G401 (cell line): ENCODE measurements around the gene PDS5B. TPM values are rescaled to one million over a fixed set of nuclear protein-coding genes. Genes with fewer than 3 reads are reported as not detected.

Experiments used
- DNase-seq: peaks from one replicate; pipeline ENCODE4 v3.0.0-alpha.2; 2015; ENCODE audit warnings: low spot score
- in situ Hi-C: cut with HindIII; loops from 2 replicates; pipeline ENCODE4 v1.10.0; 2016; ENCODE audit warnings: low sequenced_read_pairs, mixed read lengths
- total RNA-seq: library from RNA; depleted of rRNA; stranded (reverse); fragments of >200 nt; shearing (Covaris generic); gene quantifications from 2 replicates; pipeline ENCODE4 v1.2.3, GENCODE V29; 2014

Gene PDS5B
- total RNA-seq, 1 experiment from 2014 or later, result 15.1 TPM

DNA sequence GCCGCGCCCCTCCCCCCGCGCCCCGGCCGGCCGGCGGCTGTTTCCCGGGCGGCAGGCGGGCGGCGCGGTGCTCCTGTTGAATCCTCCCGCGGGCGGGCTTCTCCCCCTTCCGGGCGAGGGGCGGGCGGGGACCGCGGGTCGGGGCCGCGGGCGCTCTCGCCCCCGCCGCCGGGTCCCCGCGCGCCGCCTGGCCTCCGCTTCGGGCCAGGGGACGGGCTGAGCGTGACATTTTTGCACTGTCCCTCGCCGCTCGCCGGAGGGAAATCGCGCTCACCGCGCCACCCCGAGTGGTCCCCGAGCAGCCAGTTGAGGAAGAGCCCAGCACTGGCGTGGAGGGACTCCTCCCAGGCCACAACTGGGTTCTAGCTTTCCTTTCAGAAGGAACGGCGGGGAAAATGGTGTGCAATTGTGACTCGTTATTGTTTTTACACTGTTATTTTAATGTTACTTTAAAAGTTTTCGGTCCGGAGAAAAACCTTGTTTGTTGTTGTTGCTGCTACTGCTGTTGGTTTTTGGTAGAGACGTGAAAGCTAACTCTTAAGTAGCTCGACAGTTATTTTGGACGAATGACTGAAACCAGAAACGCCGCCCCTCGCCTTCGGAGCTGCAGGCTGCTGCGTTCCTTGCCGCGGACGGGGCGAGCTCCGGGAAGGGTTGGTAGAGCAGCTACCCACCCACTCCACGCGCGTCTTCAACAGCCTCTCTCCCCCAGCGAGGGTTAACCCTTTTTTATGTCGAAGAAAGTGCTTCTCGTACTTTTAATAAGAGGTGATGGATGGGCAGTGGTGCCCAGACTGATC lies 959 bp downstream of the PDS5B start:
- in situ Hi-C loops, result no loop called here
- DNase-seq, result peak; percentile 48

DNA sequence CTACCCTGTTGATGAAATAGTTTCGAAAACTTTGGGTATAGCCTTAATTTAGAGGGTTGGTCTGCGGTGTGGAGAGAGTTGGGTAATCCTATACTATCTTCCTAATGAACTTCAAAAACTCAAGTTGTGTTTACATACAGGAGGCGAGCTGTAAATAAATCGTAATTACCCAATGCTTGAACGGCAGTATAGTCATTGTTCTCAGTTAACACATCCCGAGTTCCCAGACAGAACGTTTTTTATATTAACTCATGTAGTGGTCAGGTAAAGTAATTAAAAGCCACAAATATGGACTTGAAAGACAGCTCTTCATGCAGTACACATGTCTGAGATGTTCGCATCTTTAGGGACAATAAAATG lies 1.5 kb downstream of the PDS5B start:
- in situ Hi-C loops, result no loop called here
- peak; percentile 27 for DNase-seq

DNA sequence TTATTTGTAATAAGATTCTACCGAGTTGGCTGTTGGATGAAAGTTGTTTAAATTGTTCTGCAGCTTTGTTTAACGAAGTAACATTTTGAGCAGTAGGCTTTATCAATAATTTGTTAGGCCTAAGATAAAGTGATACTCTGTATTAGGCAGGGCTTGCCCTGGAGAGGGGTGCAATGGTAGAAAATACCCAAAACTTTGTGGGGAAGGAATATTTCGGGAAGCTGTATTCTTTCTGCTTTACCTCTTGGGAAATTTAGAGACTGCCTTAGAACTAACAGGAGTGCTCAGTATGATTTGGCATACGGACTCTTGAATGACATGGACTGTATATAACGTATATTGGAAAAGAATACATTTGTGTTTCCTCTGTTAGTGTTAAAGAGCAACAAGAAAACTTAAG lies 2.5 kb downstream of the PDS5B start:
- in situ Hi-C loops, result no loop called here
- DNase-seq, result no peak

DNA sequence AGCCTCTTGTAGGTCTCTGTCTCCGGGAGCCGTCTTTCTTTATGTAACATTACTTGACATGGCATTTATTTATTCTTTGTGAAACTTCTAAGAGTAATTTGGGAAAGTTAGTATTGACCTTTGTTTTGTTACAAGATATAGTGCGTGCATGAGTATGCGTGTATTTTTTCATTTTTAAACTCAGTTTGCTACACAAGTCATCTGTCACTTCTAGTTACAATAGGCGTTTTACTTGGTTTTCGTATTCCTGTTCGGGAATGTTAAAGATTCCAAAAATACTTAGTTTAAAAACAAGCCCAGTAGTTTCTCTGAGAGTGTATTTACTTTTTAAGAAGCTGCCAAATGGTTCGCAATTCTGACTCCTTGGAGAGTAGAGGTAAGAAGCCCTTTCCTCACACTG lies 3.2 kb downstream of the PDS5B start:
- in situ Hi-C loops, result no loop called here
- DNase-seq, result no peak

DNA sequence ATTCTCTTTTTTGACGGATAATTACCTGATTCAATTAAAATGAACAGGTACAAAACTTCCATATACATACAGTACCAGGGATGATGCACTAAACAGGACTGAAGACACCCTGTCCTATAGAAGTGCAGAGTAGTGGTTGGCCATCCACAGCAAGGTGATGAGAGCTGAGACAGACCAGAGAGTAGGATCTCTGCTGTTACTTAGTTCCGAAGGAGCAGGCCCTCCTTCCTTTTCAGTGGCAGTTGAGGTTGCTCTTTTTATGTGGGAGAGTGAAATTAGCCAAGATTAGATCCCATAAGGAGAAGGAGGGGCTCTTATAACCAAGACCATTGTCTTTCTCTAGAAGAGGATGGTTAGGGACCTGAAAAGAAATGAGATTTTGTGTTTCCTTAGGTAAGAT lies 4.0 kb downstream of the PDS5B start:
- DNase-seq, result no peak
- in situ Hi-C loops, result no loop called here

DNA sequence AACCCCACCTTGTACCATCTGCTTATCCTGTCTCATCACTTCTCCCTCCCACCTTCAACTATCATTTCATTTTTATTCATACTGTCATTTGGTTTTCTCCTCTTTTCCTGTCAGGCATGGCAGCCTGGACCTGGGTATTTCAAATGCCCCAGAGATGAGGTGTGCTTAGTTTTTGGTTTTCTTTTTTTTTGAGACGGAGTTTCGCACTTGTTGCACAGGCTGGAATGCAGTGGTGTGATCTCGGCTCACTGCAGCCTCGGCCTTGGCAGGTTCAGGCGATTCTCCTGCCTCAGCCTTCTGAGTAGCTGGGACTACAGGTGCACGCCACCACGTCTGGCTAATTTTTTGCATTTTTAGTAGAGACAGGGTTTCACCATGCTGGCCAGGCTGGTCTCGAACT lies 5.8 kb downstream of the PDS5B start:
- DNase-seq, result no peak
- in situ Hi-C loops, result no loop called here

DNA sequence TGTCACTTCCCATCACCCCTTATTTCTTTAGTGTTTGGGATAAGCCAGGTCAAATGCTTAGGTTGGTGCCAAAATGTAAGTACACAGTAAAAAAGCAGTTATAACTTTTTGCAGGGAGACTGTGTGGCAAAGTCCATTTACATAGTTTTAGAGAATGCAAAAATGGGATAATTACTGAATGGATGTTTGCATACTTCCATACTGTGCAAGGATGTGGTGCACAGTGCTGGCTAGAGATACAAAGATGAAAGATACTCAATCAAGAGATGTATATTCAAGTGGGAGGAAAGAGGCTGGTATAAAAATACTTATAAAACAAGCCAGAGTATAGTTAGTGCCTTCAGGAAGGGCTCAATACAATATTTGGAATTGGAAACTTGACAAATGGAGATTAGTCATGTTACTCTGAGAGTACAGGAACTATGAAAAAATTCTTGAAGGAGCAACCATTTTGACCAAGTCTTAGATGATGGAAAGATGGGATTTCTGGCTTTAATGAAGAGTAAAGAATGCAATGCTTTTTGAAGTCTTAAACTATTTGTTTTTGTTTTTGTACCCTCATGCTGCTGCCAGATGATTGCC lies 8.0 kb downstream of the PDS5B start:
- DNase-seq, result no peak
- in situ Hi-C loops, result no loop called here

DNA sequence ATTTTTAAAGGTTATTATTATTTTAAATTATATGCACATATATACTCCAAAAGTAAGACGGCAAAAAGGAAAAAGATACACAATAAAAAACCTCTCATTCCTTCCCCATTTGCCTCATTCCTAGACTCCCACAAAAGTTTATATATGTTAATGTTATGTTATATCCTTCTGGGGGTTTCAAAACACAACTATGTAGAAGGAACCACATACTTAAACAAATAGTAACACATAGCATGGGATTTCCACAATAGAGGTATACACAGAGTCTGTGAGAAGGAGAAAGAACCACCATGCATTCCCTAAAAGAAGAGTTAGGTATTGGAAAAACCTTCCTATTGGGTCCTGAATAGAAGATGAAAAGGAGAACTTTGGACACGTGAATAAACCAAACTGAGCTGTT lies 9.1 kb downstream of the PDS5B start:
- in situ Hi-C loops, result no loop called here
- no peak for DNase-seq

DNA sequence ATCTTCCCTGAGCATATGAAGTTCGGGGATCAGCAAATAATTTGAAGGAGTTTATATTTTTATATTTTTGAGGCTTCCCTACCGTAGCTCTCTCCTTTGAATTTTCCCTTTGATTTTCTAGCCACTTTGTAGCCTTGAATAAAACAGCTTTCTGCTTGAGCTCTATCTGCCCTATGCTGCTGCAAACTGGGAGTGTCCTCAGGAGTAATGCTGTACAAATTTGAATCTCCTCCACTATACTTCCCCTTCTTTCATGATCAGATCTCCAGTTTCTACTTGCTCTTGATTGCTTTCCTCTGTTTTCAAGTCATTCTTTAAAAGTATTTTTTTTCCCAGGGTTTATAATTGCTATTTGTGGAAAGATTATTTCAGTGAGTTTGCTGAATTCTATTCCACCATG lies 14.6 kb downstream of the PDS5B start:
- in situ Hi-C loops, result no loop called here
- no peak for DNase-seq

DNA sequence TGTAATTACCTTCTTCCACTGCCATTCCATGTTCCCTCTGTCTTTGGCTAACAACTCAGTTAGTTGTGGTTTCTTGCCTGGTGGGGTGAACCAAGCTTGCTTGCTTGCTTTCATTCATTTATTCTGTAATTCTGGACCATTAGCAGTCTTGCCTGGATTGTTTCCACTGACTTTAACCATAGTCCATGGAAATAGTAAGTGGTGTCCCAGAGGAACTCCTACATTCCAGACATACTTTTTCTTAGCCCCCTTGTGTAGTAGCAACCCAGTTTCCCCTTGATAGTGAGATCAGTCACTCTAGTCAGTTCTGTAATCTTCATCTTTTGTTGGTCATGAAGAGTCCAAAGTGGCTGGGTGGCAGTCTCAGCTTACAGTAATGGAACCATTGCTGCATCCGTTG lies 23.2 kb downstream of the PDS5B start:
- DNase-seq, result no peak
- in situ Hi-C loops, result no loop called here

DNA sequence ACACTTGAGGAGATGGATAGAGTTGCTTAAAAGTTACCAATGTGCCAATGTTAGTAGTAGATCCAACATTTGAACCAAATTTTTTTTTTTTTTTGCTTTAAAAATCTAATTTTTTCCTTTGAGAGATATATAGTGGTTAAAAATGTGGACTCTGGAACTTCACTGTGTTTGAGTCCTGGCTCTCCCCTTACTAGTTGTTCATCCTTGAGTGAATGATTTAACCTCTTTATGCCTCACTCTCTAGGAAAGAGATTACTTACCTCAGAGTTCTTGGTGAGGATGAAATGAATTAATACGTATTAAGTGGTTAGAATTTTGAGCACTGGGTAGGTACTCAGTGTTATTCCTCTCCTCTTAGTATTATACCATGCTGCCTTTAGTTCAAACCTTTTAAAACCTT lies 24.3 kb downstream of the PDS5B start:
- no peak for DNase-seq
- in situ Hi-C loops, result no loop called here

DNA sequence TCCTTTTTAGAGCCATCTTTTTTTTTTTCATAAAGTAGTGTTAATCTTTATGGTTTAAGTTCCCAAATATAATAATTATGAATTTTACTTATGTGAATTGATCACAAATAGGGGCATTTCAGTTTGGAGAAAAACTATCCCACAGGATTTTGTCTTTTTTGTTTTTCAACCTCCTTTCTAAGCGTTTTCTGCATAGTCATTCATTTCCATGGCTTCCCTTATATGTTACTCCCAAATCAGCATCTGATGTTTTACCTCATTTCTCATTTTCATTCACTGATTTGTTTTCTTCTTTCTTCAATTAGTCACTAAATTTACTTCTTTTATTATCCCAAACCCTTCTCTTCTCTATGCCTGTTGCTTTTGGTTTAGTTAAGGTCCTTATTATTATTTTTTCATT lies 24.7 kb downstream of the PDS5B start:
- no peak for DNase-seq
- in situ Hi-C loops, result no loop called here

DNA sequence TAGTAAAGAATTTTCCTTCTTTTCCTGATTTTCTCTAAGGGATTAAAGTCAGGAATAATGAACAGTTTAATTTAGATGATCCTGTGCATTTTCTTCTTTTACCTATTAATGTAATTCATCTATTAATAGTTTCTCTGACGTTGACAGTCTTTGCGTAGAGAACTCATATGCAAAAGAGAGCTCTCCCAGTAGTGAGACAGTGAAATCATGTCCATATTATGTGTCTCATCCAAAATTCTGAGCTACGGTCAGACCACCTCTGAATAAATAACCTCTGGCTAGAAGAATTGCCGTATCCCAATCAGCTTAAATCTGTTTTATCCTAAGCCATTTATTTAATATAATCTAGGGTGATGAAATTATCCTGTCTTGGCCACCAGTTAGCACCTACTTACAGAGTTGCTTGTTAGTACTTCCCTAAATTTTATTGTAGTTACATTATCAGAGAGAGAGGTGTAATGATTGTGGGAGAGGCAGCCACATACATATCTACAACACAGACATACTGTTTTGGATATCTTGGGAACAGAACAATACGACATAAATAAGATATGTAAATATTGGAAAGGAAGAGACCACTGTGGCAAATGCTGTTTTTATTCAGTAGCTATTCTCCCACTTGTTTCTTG lies 30.7 kb downstream of the PDS5B start:
- DNase-seq, result no peak
- in situ Hi-C loops, result no loop called here

DNA sequence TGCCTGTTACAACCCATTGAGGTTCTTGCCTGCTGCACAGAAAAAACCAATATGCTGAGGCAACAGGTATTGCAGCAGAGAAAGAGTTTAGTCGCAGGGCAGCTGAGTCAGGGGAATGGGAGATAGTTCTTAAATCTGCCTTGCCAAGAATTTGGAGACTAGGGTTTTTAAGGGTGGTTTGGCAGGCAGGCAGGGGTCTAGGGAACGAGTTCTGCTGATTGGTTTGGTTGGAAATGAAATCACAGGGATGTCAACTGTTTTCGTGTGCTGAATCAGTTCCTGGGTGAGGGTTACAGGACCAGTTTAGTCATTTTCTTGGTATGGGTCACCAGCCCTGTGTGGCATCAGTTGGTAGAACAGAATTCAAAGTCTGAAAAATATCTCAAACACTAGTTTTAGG lies 36.6 kb downstream of the PDS5B start:
- no peak for DNase-seq
- in situ Hi-C loops, result no loop called here

DNA sequence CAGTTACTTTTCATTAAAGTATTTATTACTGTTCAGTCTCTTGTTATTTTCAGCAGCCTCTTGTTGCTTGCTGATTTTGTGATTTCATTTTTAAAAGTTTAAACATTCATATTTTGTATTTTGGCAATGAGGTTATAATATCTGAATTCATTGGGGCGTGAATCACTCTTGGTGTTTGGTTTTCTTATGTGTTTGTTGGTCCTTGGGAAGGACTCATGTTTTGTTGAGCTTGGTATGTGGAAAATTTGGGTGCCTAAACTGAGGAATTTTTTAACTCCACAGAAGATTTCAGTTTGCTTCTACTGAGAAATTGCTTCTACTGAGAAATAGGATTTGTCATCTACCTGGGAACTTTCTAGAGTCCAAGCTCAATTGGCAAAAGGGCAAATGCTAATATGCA lies 38.2 kb downstream of the PDS5B start:
- in situ Hi-C loops, result no loop called here
- no peak for DNase-seq

DNA sequence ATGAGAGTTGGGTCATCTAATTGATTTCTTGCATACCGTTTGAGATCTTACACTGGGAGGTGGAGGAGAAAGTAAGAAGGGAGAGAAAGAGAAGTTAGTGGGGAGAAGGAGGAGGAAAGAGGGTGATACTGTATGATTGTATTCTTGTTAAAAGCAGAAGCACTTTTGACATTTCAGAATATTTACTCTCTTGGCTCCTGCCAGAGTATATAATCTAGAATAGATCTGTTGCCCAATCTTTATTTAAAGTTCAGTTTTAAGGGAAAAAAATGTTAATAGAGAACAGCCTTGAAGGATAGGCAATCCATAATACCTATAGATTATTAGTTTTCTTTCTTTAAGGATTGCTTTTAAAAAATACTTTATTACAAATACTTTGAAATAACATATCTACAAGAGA lies 41.5 kb downstream of the PDS5B start:
- no peak for DNase-seq
- in situ Hi-C loops, result no loop called here

DNA sequence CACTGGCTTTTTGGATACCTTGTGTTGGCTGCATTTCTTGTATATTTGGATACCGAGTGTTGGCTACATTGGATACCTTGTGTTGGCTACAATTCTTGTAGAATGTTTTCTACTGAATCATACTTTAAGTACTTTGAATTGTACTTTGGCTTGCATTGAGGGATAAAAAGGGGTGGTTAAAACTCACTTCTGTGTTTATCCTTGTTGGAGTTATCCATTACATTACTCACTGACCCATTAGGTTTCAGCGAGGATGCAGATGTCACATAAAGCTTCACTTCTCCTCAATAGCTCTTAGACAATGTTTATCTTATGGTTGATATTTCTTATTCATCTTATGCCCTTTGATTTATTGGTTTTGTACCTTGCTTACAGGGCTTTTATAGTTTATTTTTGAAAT lies 43.1 kb downstream of the PDS5B start:
- DNase-seq, result no peak
- in situ Hi-C loops, result no loop called here

DNA sequence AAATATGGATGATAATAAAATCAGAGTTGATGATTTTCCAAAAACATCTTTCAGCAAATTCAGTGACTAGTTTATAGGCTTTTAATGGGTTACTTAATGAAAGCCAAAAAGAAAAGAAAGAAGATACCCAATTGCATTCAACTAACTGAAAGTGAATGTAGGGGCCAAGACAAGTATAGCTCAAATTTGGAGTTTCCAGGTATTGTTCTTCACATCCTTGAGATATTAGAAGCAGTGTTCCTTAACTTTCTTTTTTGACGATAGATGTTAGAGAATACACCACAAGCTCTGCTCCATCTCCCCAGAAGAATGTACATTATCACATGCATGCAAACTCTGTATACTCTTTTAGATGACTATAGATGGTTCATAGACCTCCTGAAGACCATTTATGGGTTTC lies 43.6 kb downstream of the PDS5B start:
- no peak for DNase-seq
- in situ Hi-C loops, result no loop called here

DNA sequence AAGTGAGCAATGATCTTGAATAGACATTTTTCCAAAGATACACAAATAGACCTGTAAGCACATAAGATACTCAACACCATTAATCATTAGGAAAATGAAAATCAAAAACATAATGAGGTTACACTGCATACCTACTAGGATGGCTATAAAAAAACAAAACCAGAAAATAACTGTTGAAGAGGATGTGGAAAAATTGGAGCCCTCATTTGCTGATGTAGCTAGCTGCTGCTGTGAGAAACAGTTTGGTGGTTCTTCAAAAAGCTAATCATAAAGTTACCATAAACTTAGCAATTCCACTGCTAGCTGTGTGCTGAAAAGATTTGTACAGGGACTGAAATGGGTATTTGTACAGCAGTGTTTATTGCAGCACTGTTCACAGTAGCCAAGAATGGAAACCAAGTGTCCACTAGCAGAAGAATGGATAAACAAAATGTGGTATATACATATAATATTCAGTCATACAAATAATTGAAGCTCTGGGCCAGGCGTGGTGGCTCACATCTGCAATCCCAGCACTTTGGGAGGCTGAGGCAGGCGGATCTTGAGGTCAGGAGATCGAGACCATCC lies 46.2 kb downstream of the PDS5B start:
- in situ Hi-C loops, result no loop called here

DNA sequence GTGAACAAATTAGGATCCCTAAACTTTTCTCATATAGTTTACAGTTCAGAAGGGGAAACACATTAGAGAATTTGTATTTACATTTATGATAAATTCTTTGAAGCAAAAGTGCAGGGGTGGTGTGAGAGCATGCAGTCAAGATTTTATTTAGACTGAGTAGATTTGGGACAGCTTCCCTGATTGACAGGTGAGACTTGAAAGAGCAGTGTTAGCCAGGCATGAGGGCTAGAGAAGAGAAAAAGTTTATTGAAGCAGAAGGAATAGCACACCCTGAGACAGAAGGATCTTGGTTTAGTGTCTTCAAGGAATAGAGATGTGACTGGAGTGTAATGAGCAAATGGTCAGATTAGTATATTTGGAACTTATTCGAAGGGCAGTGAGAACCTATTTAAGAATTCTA lies 50.5 kb downstream of the PDS5B start:
- in situ Hi-C loops, result no loop called here
- DNase-seq, result no peak

More for the DNA sequence above, 46.2 kb downstream of the PDS5B start:
- DNase-seq, result no peak

DNA sequence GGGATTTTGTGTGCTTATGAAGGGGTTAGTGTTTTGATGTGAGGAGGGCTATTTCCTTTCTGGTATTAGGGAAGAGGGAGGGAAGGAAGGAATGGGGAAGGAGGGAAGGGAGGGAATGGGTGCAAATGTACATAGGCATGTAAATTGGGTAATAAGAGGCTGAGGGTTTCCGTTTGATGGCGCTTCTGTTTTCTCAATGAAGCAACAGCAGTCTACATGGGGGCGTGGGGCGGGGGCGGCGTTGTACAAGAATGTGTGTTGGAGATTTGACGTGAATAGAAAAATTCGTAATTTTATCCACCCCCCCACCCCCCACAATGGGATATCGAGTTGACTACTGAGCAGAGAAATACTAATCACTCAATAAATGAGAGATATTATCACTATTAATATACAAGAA lies 52.5 kb downstream of the PDS5B start:
- in situ Hi-C loops, result no loop called here

More for the DNA sequence above, 52.5 kb downstream of the PDS5B start:
- no peak for DNase-seq
